Neural cell (in vitro differentiated cells): ENCODE measurements around the gene GDPD5. TPM values are rescaled to one million over a fixed set of nuclear protein-coding genes. Genes with fewer than 3 reads are reported as not detected.

Experiments
- H2AFZ ChIP-seq: fragments of 200-600, 300-800 bp; sonication (generic), shearing (Covaris generic); 2 replicates; pipeline ENCODE4 v1.6.0; 2014; ENCODE audit warnings: low read depth, mild to moderate bottlenecking, antibody characterized with exemption, low read length, moderate library complexity
- H3F3A ChIP-seq: fragments of 200-600 bp; shearing (Covaris generic); 2 replicates; pipeline ENCODE4 v1.6.1; 2016; ENCODE audit warnings: mild to moderate bottlenecking, moderate library complexity, mixed read lengths, antibody characterized with exemption, low read length; ENCODE audit not compliant: insufficient read depth, poor library complexity, severe bottlenecking
- H3K27ac ChIP-seq: fragments of 200-600, 300-800 bp; sonication (generic), shearing (Covaris generic); 2 replicates; pipeline ENCODE4 v1.5.1; 2014; ENCODE audit warnings: mild to moderate bottlenecking, low read length, moderate library complexity
- H3K27me3 ChIP-seq: fragments of 300-800, 200-600 bp; sonication (generic), shearing (Covaris generic); 2 replicates; pipeline ENCODE4 v1.6.0; 2014; ENCODE audit warnings: mild to moderate bottlenecking, low read depth, low read length, moderate library complexity; ENCODE audit not compliant: insufficient read depth
- H3K36me3 ChIP-seq: fragments of 300-800, 200-600 bp; sonication (generic), shearing (Covaris generic); 2 replicates; pipeline ENCODE4 v1.5.1; 2014; ENCODE audit warnings: mild to moderate bottlenecking, antibody characterized with exemption, low read length, moderate library complexity; ENCODE audit not compliant: insufficient read depth
- H3K4me2 ChIP-seq: fragments of 300-800, 200-600 bp; sonication (generic), shearing (Covaris generic); 2 replicates; pipeline ENCODE4 v1.6.0; 2014; ENCODE audit warnings: mild to moderate bottlenecking, low read length
- H3K4me3 ChIP-seq: fragments of 300-800, 200-600 bp; sonication (generic), shearing (Covaris generic); 2 replicates; pipeline ENCODE4 v1.5.1; 2014; ENCODE audit warnings: mild to moderate bottlenecking, low read length, moderate library complexity
- H3K79me2 ChIP-seq: fragments of 200-600 bp; shearing (Covaris generic); replicated peaks from 2 replicates; pipeline ENCODE4 v1.6.0; 2014; ENCODE audit warnings: mild to moderate bottlenecking, low read length, moderate library complexity; ENCODE audit not compliant: insufficient read depth
- H3K9ac ChIP-seq: fragments of 300-800, 200-600 bp; sonication (generic), shearing (Covaris generic); 2 replicates; pipeline ENCODE4 v1.6.1; 2016; ENCODE audit warnings: mild to moderate bottlenecking, low read length, mixed read lengths
- H3K9me2 ChIP-seq: fragments of 200-600 bp; shearing (Covaris generic); 2 replicates; pipeline ENCODE4 v1.6.1; 2016; ENCODE audit warnings: mild to moderate bottlenecking, low read length, mixed read lengths; ENCODE audit not compliant: insufficient read depth
- H3K9me3 ChIP-seq: fragments of 200-600, 300-800 bp; sonication (generic), shearing (Covaris generic); 2 replicates; pipeline ENCODE4 v1.6.1; 2016; ENCODE audit warnings: mild to moderate bottlenecking, mixed run types, low read length, moderate library complexity, mixed read lengths
- H4K20me1 ChIP-seq: fragments of 200-600 bp; shearing (Covaris generic); 2 replicates; pipeline ENCODE4 v1.6.1; 2016; ENCODE audit warnings: mild to moderate bottlenecking, mixed run types; ENCODE audit not compliant: insufficient read depth
- EP300 ChIP-seq: fragments of 450-650 bp; conservative IDR thresholded peaks from 2 replicates; pipeline ENCODE4 v1.6.1; 2014; ENCODE audit warnings: antibody characterized with exemption, mild to moderate bottlenecking, moderate library complexity; ENCODE audit not compliant: poor library complexity, severe bottlenecking
- EZH2 ChIP-seq: fragments of 200-600, 300-800 bp; shearing (Covaris generic), sonication (generic); IDR thresholded peaks from 2 replicates; pipeline ENCODE4 v1.6.1; 2014; ENCODE audit warnings: antibody characterized with exemption, low read length, borderline replicate concordance, mild to moderate bottlenecking; ENCODE audit not compliant: insufficient read depth, poor library complexity, severe bottlenecking
- MXI1 ChIP-seq: fragments of 450-650 bp; conservative IDR thresholded peaks from 2 replicates; pipeline ENCODE4 v1.6.1; 2014; ENCODE audit warnings: antibody characterized with exemption, mild to moderate bottlenecking; ENCODE audit not compliant: poor library complexity, severe bottlenecking
- POLR2AphosphoS5 ChIP-seq: IDR thresholded peaks from 2 replicates; pipeline ENCODE4 v1.6.1; 2012
- RAD21 ChIP-seq: fragments of 450-650 bp; conservative IDR thresholded peaks from 2 replicates; pipeline ENCODE4 v1.6.1; 2014; ENCODE audit warnings: antibody characterized with exemption, mild to moderate bottlenecking, moderate library complexity
- SMC3 ChIP-seq: fragments of 450-650 bp; conservative IDR thresholded peaks from 2 replicates; pipeline ENCODE4 v1.6.1; 2014; ENCODE audit warnings: antibody characterized with exemption, mild to moderate bottlenecking, moderate library complexity; ENCODE audit not compliant: poor library complexity
- TAF1 ChIP-seq: IDR thresholded peaks from 2 replicates; pipeline ENCODE4 v1.6.1; 2012; ENCODE audit warnings: low read depth
- polyA plus RNA-seq: library from polyadenylated mRNA; depleted of rRNA; stranded (reverse); fragments of >200 nt; gene quantifications from 2 replicates; pipeline ENCODE4 v1.2.3, GENCODE V29; 2014
- TF ChIP-seq, protein P1 (sequence below): fragments of 450-650 bp; IDR thresholded peaks from 2 replicates; pipeline ENCODE4 v1.5.1; 2014; ENCODE audit warnings: antibody characterized with exemption, mild to moderate bottlenecking, moderate library complexity; ENCODE audit not compliant: poor library complexity, severe bottlenecking
- TF ChIP-seq, protein P2 (sequence below): IDR thresholded peaks from 2 replicates; pipeline ENCODE4 v1.6.1; 2012; ENCODE audit warnings: borderline replicate concordance

The GDPD5 gene
- polyA plus RNA-seq, 1 donor from 2014 or later: 19.2 TPM

DNA sequence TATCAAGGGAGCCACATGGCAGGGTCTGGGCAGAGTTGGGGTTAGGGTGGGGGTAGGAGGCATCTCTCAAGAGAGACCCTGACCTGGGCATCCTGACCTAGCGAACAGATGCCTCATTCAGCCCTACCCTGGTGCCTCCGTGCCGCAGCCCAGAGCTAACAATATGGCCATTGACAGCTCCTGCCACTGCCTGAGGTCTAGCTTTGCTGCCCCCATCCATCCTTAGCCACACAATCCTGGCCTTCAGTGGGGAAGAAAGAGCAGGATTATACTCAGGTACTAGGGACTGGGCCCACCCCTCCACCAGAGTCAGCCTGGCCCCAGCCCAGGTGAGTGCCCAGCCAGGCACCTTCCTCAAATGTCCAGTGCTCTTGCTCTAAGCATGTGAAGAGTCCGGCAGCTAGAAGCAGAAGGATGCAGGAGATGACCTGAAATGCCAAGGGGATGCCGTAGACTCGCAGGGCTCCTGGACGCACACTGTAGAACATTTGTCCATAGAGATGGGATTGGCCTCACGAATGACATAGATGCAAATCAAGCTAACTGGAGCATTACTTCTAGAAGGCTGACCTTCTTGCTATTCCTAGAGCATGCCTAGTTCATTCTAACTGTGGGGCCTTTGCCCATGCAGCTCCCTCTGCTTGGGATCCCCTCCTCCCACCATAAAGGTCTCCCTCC lies 23.0 kb upstream of the GDPD5 start:
- Histone ChIP-seq H3K9me3 (no peaks in the 10 kb centered on the region), H3K4me3 (no peak overlapping the region), H3K27me3 (no peaks in the 10 kb centered on the region), H3K27ac (no peak overlapping the region), H3K9ac (no peak overlapping the region), H3K9me2 (no peaks in the 10 kb centered on the region), H3K79me2 (no peaks in the 10 kb centered on the region), H3F3A (no peaks in the 10 kb centered on the region), H3K4me2 (no peak overlapping the region), H4K20me1 (no peaks in the 10 kb centered on the region), H3K36me3 (no peaks in the 10 kb centered on the region), H2AFZ (no peak overlapping the region)
- no peak for TF ChIP-seq TAF1
- no peak for TF ChIP-seq EZH2
- no peak for TF ChIP-seq SMC3
- no peak for TF ChIP-seq RAD21
- TF ChIP-seq POLR2AphosphoS5: no peak
- no peak for TF ChIP-seq EP300
- TF ChIP-seq, protein P1, sequence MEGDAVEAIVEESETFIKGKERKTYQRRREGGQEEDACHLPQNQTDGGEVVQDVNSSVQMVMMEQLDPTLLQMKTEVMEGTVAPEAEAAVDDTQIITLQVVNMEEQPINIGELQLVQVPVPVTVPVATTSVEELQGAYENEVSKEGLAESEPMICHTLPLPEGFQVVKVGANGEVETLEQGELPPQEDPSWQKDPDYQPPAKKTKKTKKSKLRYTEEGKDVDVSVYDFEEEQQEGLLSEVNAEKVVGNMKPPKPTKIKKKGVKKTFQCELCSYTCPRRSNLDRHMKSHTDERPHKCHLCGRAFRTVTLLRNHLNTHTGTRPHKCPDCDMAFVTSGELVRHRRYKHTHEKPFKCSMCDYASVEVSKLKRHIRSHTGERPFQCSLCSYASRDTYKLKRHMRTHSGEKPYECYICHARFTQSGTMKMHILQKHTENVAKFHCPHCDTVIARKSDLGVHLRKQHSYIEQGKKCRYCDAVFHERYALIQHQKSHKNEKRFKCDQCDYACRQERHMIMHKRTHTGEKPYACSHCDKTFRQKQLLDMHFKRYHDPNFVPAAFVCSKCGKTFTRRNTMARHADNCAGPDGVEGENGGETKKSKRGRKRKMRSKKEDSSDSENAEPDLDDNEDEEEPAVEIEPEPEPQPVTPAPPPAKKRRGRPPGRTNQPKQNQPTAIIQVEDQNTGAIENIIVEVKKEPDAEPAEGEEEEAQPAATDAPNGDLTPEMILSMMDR: no peak
- TF ChIP-seq, protein P2, sequence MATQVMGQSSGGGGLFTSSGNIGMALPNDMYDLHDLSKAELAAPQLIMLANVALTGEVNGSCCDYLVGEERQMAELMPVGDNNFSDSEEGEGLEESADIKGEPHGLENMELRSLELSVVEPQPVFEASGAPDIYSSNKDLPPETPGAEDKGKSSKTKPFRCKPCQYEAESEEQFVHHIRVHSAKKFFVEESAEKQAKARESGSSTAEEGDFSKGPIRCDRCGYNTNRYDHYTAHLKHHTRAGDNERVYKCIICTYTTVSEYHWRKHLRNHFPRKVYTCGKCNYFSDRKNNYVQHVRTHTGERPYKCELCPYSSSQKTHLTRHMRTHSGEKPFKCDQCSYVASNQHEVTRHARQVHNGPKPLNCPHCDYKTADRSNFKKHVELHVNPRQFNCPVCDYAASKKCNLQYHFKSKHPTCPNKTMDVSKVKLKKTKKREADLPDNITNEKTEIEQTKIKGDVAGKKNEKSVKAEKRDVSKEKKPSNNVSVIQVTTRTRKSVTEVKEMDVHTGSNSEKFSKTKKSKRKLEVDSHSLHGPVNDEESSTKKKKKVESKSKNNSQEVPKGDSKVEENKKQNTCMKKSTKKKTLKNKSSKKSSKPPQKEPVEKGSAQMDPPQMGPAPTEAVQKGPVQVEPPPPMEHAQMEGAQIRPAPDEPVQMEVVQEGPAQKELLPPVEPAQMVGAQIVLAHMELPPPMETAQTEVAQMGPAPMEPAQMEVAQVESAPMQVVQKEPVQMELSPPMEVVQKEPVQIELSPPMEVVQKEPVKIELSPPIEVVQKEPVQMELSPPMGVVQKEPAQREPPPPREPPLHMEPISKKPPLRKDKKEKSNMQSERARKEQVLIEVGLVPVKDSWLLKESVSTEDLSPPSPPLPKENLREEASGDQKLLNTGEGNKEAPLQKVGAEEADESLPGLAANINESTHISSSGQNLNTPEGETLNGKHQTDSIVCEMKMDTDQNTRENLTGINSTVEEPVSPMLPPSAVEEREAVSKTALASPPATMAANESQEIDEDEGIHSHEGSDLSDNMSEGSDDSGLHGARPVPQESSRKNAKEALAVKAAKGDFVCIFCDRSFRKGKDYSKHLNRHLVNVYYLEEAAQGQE: no peak
- no peak for TF ChIP-seq MXI1

DNA sequence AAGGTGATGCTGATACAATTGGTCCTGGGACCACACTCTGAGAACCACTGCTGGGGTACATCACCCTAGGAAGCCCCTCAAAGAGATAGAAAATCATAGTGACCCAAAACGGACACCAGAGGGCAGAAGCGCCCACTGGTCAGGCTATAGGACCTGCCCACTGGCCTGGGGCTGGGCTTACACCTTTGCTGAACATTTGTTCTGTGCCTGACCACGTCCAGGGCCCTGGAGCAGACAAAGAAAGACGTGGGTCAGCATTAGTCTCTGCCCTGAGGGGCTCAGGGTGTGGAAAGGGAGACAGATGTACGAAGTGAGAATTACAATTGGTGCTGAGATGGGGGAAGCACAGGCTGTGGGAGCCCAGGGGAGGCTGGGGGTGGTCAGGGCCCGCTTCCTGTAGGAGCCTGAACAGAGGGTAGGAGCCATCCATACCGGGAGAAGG lies 21.9 kb upstream of the GDPD5 start:
- no peaks in the 10 kb centered on the region for H3K36me3 ChIP-seq
- no peak overlapping the region for H3K4me2 ChIP-seq
- H3K27ac ChIP-seq: no peak overlapping the region
- no peak overlapping the region for H3K4me3 ChIP-seq
- peak overlapping the region; percentile 49 for H2AFZ ChIP-seq
- no peaks in the 10 kb centered on the region for H4K20me1 ChIP-seq
- H3K79me2 ChIP-seq: no peaks in the 10 kb centered on the region
- H3K9me3 ChIP-seq: no peaks in the 10 kb centered on the region
- H3K9ac ChIP-seq: peak overlapping the region; percentile 27
- no peaks in the 10 kb centered on the region for H3K27me3 ChIP-seq
- peak; percentile 32 for TF ChIP-seq MXI1
- TF ChIP-seq, protein P1: peak; percentile 96
- TF ChIP-seq SMC3: peak; percentile 99
- TF ChIP-seq RAD21: peak; percentile 95
- no peak for TF ChIP-seq EP300
- TF ChIP-seq TAF1: no peak
- H3K9me2 ChIP-seq: no peaks in the 10 kb centered on the region
- H3F3A ChIP-seq: no peaks in the 10 kb centered on the region
